GM21619 (cell line): ENCODE measurements around the gene GAK.
"Not testable (repeated sequence)": the region's sequence is repeated elsewhere in the genome, so short reads cannot be mapped to it uniquely, and the experiment has no call there.

ENCODE experiments used
- ATAC-seq: cut with Tn5 transposase; IDR thresholded peaks from one replicate; pipeline ENCODE4 v1.9.1; 2021; ENCODE audit not compliant: unreplicated experiment

GAK gene

DNA sequence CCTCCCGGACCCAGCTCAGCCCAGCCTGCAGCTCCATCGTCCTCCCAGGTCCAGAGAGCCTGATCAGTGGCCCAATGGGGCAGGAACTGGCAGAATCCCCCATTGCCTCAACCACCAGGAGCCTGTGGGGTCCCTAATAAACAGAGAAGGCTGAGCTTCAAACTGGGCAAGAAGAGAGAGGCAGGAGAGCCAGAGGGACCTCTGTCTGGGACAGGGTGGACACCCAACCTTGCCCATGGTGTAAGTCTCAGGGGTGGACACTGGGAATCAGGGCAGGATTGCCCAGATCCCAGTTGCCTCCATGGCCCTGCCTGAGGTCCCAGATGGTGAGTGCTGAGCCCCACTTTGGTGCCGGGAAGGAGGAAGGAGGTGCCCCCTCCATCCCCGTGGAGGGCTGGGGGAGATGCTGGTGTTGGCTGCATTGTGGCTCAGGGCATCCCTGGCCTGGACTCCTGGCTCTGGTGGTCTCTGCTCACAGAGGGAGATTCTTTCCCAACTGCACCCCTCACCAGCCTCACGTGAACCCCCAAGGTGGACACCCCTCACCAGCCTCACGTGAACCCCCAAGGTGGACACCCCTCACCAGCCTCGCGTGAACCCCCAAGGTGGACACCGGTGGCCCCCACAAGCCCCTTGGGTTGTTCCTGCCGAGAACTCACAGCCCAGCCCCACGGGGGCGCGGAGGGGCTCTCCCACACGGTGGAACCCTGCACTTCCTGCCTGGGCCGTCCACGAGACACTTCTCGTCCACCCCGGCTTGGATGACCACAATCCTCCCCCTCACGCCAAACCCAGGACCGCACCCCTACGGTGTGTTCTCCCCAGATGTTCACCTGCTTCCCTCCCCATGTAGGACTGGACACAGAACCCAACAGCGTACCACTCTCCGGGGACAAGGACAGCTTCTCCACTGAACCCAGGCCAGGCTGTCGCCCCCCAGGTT lies 111.6 kb downstream of the GAK start:
- ATAC-seq: no peak

DNA sequence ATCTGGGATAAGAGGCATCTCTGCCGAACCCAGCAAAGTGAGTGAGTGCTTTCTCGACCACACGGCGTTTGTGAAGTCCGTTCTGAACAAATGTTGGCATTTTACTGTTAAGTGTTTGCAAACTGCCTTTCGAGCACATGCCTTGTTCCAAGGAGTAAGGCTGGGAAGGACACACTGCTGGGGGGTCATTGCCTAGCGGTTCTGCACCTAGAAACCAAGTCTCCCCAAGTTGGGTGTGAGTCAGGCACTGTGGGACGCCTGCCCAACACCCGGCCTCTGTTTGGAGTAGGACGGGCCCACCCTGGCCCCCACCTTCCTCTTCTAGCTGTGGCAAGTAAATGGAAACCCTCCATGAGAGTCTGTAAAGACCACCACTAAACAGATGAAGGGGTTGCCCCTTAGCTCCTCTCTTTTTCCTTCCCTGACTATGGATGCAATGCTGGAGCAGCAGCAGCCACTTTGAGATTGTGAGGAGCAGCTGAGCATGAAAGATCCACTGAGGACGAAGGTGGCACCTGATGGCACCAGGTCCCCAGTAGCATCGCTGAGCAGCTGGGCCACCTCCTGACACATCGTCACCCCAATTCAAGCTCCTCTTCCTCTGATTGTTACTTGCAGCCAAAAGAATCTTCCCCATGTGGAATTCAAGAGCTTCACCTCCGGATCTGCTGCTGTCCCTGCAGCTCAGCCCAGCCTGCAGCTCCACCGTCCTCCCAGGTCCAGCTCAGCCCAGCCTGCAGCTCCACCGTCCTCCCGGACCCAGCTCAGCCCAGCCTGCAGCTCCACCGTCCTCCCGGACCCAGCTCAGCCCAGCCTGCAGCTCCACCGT lies 112.5 kb downstream of the GAK start:
- ATAC-seq: no peak

DNA sequence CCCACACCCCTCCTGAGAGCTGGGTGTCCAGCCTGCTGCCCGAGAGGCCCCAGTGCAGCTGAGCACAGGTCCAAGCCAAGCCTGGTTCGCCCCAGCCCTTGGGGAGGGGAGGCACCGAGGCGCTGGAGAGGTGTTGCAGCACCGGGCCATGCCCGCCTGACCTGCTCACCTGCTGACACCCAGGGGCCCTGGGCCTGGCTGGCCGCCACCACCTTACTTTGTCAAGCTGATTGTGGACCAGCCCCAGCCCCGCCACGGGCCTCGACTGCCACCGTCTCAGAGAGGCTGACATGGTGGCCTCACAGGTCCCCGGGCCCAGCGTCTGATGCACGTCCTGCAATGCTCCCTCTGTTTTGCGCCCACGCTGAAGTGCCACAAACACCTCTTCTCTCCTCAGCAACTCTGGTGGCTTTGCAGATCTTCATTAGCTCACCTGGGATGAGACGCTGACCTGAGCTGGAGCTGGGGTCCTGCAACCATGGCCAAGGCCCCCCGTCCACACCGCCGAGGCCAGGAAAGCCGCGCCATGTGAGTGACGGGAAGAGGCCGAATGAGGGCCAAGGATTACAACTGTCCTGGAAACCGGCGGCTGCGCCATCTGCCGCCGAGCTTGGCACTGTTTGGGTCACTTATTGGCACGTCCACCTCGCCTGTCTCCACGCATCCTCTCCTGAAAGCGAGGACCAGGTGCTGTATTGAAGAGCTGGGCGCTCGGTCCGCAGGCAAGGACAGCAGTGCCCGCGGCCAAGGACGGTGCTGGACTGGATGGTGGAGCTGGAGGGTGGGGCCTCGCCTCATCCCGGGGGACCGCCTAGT lies 113.8 kb downstream of the GAK start:
- no peak for ATAC-seq

DNA sequence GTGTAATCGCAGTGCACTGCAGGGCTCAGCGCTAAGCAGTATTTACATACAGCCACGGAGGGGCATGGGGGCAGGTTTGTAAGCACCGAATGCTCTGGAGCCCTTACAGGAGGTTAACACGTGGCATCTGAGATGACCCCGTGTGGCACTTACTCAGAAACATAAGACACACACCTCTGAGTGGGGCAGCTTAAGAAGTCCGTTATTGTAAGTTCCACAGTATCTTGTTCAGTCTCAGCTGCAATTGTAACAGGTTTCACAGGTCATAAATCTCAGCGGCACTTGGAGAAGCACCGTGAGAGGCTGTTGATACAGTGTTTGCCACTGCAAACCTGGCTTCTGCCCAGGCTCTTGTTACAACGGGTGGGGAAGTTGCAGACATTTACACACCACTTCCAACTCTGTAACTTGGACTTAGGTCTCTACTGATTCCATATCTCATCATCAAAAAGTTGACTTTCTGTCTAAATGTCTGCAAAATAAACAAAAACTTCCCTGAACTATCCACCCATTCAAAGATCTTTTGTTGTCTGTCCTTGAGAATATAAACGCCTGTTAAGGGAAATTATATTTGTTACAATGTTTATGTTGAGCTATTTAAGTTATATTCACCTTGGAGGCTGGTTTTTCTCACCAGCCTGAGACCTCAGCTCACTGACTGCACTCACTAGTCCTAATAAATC lies 116.5 kb downstream of the GAK start:
- ATAC-seq: no peak

DNA sequence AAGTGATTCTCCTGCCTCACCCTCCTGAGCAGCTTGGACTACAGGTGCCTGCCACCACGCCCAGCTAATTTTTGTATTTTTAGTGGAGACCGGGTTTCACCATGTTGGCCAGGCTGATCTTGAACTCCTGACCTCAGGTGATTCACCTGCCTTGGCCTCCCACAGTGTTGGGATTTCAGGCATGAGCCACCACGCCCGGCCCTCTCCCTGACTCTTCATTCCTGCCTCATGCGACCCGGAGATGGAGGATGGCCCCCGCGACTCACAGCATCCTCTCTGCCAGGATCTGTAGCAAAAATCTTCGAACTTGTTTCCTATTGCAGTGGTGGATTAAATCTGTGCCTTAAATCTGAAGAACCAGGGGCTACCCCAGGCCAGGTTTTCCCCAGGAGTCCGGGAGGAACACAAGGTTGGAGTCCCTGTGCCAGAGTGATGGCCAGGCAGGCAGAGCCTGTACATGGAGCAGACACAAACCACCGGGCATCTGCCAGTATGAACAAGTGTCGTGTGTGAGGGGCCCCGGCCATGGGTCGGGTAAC lies 117.7 kb downstream of the GAK start:
- no peak for ATAC-seq

DNA sequence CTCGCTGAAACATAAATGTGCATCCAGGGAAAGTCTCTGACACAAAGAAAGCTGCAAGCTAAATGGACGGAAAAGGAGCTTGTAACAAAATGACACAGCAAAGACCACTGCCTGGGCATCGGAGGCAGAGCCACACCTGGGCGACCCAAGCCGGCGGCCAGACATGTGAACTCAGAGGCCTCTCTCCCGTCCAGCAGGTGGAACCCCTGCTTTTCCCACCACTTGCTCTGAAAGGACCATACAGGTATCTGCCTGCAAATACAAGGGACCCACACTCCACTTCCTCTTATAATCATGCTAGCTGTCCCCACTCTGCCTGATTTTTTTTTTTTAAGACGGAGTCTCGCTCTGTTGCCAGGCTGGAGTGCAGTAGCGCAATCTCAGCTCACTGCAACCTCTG lies 118.2 kb downstream of the GAK start:
- no peak for ATAC-seq

DNA sequence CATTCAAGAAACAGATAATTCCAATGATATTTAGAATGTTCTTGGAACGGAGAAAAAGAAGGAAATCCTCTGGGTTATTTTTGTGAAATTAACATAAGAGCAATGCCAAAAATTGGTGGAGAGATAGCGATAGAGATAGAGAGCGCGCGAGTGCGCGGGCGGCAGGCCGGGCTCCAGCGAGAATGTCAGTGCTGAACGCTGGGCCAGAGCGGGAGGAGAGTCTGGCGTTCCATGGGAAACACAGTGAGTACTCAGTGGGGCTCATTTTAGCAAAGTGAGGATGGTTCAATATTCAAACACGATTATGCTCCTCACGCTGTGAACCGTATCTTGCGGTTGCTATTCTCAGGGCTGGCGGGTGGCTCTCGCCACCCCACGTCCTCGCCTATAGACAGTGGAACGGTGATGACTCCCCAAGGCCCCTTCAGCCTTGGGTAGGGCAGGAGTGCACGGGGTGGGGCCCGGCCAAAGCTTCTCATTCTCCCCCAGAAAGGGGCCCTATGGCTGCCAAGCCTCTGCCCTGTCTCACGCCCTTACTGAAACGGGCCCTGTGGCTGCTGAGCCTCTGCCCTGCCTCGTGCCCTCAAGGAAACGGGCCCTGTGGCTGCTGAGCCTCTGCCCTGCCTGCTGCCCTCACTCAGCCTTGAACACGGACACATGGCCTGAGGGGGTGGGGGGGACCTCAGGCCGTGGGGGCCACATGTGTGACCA lies 123.1 kb downstream of the GAK start:
- no peak for ATAC-seq

DNA sequence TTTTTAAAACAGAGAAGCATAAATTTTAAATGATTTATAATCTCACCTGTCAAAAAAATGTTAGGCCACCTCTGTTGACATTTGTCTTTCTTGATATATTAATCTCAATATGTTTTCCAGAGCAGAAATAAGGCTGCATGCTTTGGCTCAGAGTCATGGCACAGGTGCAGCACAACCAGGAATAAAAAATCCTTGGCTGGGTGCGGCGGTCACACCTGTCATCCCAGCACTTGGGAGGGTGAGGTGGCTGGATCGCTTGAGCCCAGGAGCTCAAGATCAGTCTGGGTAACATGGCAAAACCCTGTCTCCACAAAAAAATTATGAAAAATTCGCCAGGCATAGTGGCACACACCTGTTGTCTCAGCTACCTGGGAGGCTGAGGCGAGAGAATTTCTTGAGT lies 124.3 kb downstream of the GAK start:
- ATAC-seq: no peak

DNA sequence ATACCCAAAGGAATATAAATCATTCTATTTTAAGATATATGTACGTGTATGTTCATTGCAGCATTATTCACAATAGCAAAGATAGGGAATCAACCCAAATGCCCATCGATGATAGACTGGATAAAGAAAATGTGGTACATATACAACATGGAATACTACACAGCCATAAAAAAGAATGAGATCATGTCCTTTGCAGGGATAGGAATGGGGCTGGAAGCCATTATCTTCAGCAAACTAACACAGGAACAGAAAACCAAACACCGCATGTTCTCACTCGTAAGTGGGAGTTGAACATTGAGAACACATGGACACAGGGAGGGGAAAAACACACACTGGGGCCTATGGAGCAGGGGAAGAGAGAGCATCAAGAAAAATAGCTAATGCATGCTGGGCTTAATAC lies 125.1 kb downstream of the GAK start:
- not testable (repeated sequence) for ATAC-seq

DNA sequence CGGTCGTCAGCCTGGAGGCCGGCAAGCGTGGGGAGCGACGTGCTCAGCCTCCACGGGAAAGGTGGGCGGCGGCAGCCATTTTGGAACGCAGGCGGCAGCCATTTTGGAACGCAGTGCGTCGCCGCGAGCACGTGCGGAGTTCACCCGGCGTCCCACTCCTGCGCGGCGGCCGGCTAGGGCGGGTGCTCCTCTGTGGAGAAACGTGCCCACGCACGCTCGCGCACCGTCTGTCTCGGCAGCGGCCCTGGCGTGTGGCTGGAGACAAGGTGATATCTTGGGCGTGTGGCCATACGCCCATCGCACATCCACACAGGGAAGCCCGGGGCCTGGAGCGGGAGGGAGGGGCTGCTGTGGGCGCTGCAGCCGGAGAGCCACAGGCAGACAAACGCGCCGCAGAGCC lies 127.3 kb downstream of the GAK start:
- ATAC-seq: no peak

DNA sequence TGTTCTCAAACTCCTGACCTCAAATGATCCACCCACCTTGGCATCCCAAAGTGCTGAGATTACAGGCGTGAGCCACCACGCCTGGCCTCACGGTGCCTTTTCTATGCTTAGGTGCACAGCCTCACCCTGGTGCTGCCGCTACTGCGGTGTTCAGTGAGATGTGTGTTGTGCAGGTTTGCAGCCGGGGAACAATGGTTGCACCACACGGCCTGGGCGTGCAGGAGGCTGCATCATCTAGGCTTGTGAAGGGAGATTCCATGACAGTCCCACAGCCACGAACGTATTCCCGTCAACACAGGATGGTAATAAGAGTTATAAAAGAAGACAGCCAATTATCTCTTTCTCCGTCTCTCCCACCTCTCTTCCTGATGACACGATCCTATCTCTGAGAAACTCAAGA lies 128.2 kb downstream of the GAK start:
- ATAC-seq: no peak

DNA sequence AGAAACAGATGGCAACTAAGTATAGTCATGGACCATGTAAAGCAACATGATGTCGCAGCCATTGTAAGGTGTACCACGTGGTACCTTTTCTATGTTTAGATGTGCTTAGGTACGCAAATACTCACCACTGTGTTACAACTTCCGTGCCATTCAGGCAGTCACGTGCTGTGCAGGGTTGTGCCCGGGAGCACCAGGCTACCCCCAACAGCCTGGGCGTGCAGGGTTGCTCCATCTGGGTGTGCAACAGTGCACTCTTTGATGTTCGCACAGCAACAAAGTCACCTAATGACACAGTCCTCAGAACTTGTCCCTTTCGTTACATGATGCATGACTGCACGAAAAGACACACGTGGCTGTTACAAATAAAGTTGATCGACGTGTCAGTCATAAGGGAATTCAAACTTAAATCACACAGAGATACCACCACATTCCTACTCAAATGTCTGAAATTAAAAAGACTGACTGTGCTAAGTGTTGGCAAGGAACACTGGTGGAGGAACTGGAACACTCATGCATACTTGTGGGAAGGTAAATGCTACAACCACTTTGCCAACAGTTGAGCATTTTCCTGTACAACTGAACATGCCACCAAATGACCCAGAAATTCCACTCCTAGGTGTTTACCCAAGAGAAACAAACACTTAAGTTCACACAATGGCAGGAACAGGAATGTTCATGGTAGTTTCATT lies 130.5 kb downstream of the GAK start:
- ATAC-seq: no peak
